ENCODE data around the gene PHC3. TPM values are rescaled to one million over a fixed set of nuclear protein-coding genes. Genes with fewer than 3 reads are reported as not detected.
A peak's percentile ranks its signal among the peaks of the same experiment; 100 is the strongest.

Gene PHC3
- total RNA-seq (100 to 1,000 TPM; 143 to 150 TPM), total RNA-seq (51.5 to 472 (median 226) reads per million in 172 experiments)
- polyA plus RNA-seq (2013, experiment 1 of 2), result 45.2 TPM
- 83.1 TPM for polyA plus RNA-seq (2013, experiment 2 of 2)

GRCh38 chr3:170180908-170181885, at the start of gene PHC3:
PHC3 (minus strand) TSS chr3:170181733; CDS start chr3:170181715, 18 bp downstream.
- no peaks in the 10 kb centered on the region for H3K27me3 Mint-ChIP-seq
- H3K4me1 Mint-ChIP-seq (ENCODE audit: low read depth), result peaks cover 40% of the 10 kb centered on the region
- no peaks in the 10 kb centered on the region for H3K9me3 Mint-ChIP-seq
- ATAC-seq (ENCODE audit: poor library complexity) (peak; percentile 64), DNase-seq (peak; percentile 85 to 96 (median 90))
- Histone ChIP-seq H3K27me3 (ENCODE audit: control insufficient read depth in 1 of 2, insufficient read depth in 2 of 2, low read length in 2 of 2) (no peaks in the 10 kb centered on the region), H3K4me1 (ENCODE audit: insufficient read depth, low read length) (peaks cover 36% of the 10 kb centered on the region), H3K4me3 (ENCODE audit: low read length) (peak within 1 kb of the TSS; percentile 96), H3K27ac (ENCODE audit: low read depth in 1 of 2, low read length in 2 of 2) (peak within 1 kb of the TSS; percentile 97 to 99), H3K36me3 (ENCODE audit: insufficient read depth, low read length) (peaks cover 22% of the 10 kb centered on the region), H3K9me3 (ENCODE audit: control insufficient read depth in 1 of 2, insufficient read depth in 1 of 2, low read length in 2 of 2) (no peaks in the 10 kb centered on the region)
- peaks cover 48% of the 10 kb centered on the region for H3K36me3 Mint-ChIP-seq (ENCODE audit: low read depth)
- intact Hi-C loops (cut with DNase I, micrococcal nuclease), result loop anchor here (2.0 to 10.0 kb wide), 11 partner anchors 26 to 690 kb away; partner anchors contain the start of genes SKIL (in 2 of the 2), LRRC31 (in 1 of the 2), MYNN (in 1 of the 2) and PRKCI (in 1 of the 2)
- peak within 1 kb of the TSS; percentile 100 for H3K27ac Mint-ChIP-seq
- ChIA-PET POLR2A (interaction anchor here (0.7 to 4.1 kb wide), 16 partner anchors 11 to 417 kb away, joined by 3 to 43 read pairs (median 6); partner anchors contain the start of genes ACTRT3, MYNN, PRKCI and SEC62), CTCF (interaction anchor here (0.6 to 1.1 kb wide), 3 partner anchors 11 to 659 kb away, joined by 3 to 4 read pairs (median 3); no protein-coding TSS in a partner anchor)
- H3K4me3 Mint-ChIP-seq, result peak within 1 kb of the TSS; percentile 100
- no peak for TF ChIP-seq CTCF (IDR thresholded peaks at IDR 0.05)

GRCh38 chr3:170228093-170228766, 46.7 kb upstream of the PHC3 start:
- Mint-ChIP-seq H3K27me3 (no peaks in the 10 kb centered on the region), H3K27ac (no peak overlapping the region), H3K4me3 (no peak overlapping the region), H3K4me1 (ENCODE audit: low read depth) (peaks cover 38% of the 10 kb centered on the region), H3K36me3 (ENCODE audit: low read depth) (peaks cover 5% of the 10 kb centered on the region), H3K9me3 (no peaks in the 10 kb centered on the region)
- DNase-seq, result no peak
- Histone ChIP-seq H3K36me3 (ENCODE audit: insufficient read depth, low read length) (no peaks in the 10 kb centered on the region), H3K27me3 (ENCODE audit: control insufficient read depth in 1 of 2, insufficient read depth in 2 of 2, low read length in 2 of 2) (no peaks in the 10 kb centered on the region), H3K9me3 (ENCODE audit: control insufficient read depth in 1 of 2, insufficient read depth in 1 of 2, low read length in 2 of 2) (no peaks in the 10 kb centered on the region), H3K4me1 (ENCODE audit: insufficient read depth, low read length) (peaks cover 5% of the 10 kb centered on the region), H3K4me3 (ENCODE audit: low read length) (no peak overlapping the region), H3K27ac (ENCODE audit: low read depth in 1 of 2, low read length in 2 of 2) (no peak overlapping the region)
- ChIA-PET CTCF (no interaction called here), POLR2A (no interaction called here)
- no peak for TF ChIP-seq CTCF (IDR thresholded peaks at IDR 0.05)
- no peak for ATAC-seq (ENCODE audit: poor library complexity)
- intact Hi-C loops (cut with DNase I, micrococcal nuclease), result loop anchor here in 1 of 2 experiments (5.0 kb wide), 1 partner anchor 256 kb away; no protein-coding TSS in a partner anchor

GRCh38 chr3:170226426-170226960, 45.0 kb upstream of the PHC3 start:
- ChIA-PET CTCF (interaction anchor here (0.6 kb wide), 1 partner anchor 83 kb away, joined by 5 read pairs; no protein-coding TSS in a partner anchor), POLR2A (no interaction called here)
- TF ChIP-seq CTCF (IDR thresholded peaks at IDR 0.05), result no peak
- no peak overlapping the region for H3K4me3 ChIP-seq (ENCODE audit: low read length)
- H3K27me3 ChIP-seq (ENCODE audit: control insufficient read depth in 1 of 2, insufficient read depth in 2 of 2, low read length in 2 of 2), result no peaks in the 10 kb centered on the region
- H3K27ac ChIP-seq (ENCODE audit: low read depth in 1 of 2, low read length in 2 of 2), result no peak overlapping the region
- no peak for DNase-seq
- Mint-ChIP-seq H3K27ac (no peak overlapping the region), H3K36me3 (ENCODE audit: low read depth) (peaks cover 17% of the 10 kb centered on the region), H3K4me3 (no peak overlapping the region), H3K4me1 (ENCODE audit: low read depth) (peaks cover 49% of the 10 kb centered on the region), H3K9me3 (no peaks in the 10 kb centered on the region), H3K27me3 (no peaks in the 10 kb centered on the region)
- no peaks in the 10 kb centered on the region for H3K36me3 ChIP-seq (ENCODE audit: insufficient read depth, low read length)
- peaks cover 13% of the 10 kb centered on the region for H3K4me1 ChIP-seq (ENCODE audit: insufficient read depth, low read length)
- ATAC-seq (ENCODE audit: poor library complexity), result no peak
- intact Hi-C loops (cut with DNase I, micrococcal nuclease), result loop anchor here in 1 of 2 experiments (5.0 kb wide), 1 partner anchor 254 kb away; no protein-coding TSS in a partner anchor
- no peaks in the 10 kb centered on the region for H3K9me3 ChIP-seq (ENCODE audit: control insufficient read depth in 1 of 2, insufficient read depth in 1 of 2, low read length in 2 of 2)
